Measurements from ENCODE around the gene LDAH. TPM values are rescaled to one million over a fixed set of nuclear protein-coding genes. Genes with fewer than 3 reads are reported as not detected.
"Not testable (repeated sequence)": the region's sequence is repeated elsewhere in the genome, so short reads cannot be mapped to it uniquely, and the experiment has no call there.

LDAH gene
- total RNA-seq, 1 experiment from 2014 or later: 42.4 TPM

- no peak for DNase-seq (ENCODE audit: low read depth, low spot score)
- in situ Hi-C loops (cut with HindIII; ENCODE audit: low pct_unique_long_range_greater_than_20kb, low sequenced_read_pairs): no loop called here
Observed at GRCh38 chr2:20803226-20803682, 19.6 kb downstream of the LDAH start.

- no peak for DNase-seq (ENCODE audit: low read depth, low spot score)
- in situ Hi-C loops (cut with HindIII; ENCODE audit: low pct_unique_long_range_greater_than_20kb, low sequenced_read_pairs): no loop called here
Observed at GRCh38 chr2:20797096-20797495, 25.8 kb downstream of the LDAH start.

- no peak for DNase-seq (ENCODE audit: low read depth, low spot score)
- in situ Hi-C loops (cut with HindIII; ENCODE audit: low pct_unique_long_range_greater_than_20kb, low sequenced_read_pairs): no loop called here
Observed at GRCh38 chr2:20796374-20796791, 26.5 kb downstream of the LDAH start.

GRCh38 chr2:20793944-20794343 lies 29.0 kb downstream of the LDAH start:
- in situ Hi-C loops (cut with HindIII; ENCODE audit: low pct_unique_long_range_greater_than_20kb, low sequenced_read_pairs): not testable (repeated sequence)

GRCh38 chr2:20781656-20782265 lies 41.1 kb downstream of the LDAH start:
- in situ Hi-C loops (cut with HindIII; ENCODE audit: low pct_unique_long_range_greater_than_20kb, low sequenced_read_pairs): no loop called here
- peak; percentile 62 for DNase-seq (ENCODE audit: low read depth, low spot score)

More at GRCh38 chr2:20793944-20794343, 29.0 kb downstream of the LDAH start:
- not testable (repeated sequence) for DNase-seq (ENCODE audit: low read depth, low spot score)

- no peak for DNase-seq (ENCODE audit: low read depth, low spot score)
- in situ Hi-C loops (cut with HindIII; ENCODE audit: low pct_unique_long_range_greater_than_20kb, low sequenced_read_pairs): no loop called here
Observed at GRCh38 chr2:20771299-20771698, 51.6 kb downstream of the LDAH start.

- in situ Hi-C loops (cut with HindIII; ENCODE audit: low pct_unique_long_range_greater_than_20kb, low sequenced_read_pairs): no loop called here
- DNase-seq (ENCODE audit: low read depth, low spot score): no peak
Observed at GRCh38 chr2:20766798-20767644, 55.9 kb downstream of the LDAH start.

- in situ Hi-C loops (cut with HindIII; ENCODE audit: low pct_unique_long_range_greater_than_20kb, low sequenced_read_pairs): no loop called here
- no peak for DNase-seq (ENCODE audit: low read depth, low spot score)
Observed at GRCh38 chr2:20766213-20766612, 56.7 kb downstream of the LDAH start.

GRCh38 chr2:20762945-20763683 lies 59.8 kb downstream of the LDAH start:
- no peak for DNase-seq (ENCODE audit: low read depth, low spot score)
- in situ Hi-C loops (cut with HindIII; ENCODE audit: low pct_unique_long_range_greater_than_20kb, low sequenced_read_pairs): no loop called here

- DNase-seq (ENCODE audit: low read depth, low spot score): no peak
- in situ Hi-C loops (cut with HindIII; ENCODE audit: low pct_unique_long_range_greater_than_20kb, low sequenced_read_pairs): no loop called here
Observed at GRCh38 chr2:20759487-20759886, 63.4 kb downstream of the LDAH start.

GRCh38 chr2:20758997-20759396 lies 63.9 kb downstream of the LDAH start:
- DNase-seq (ENCODE audit: low read depth, low spot score): no peak
- in situ Hi-C loops (cut with HindIII; ENCODE audit: low pct_unique_long_range_greater_than_20kb, low sequenced_read_pairs): no loop called here

- no peak for DNase-seq (ENCODE audit: low read depth, low spot score)
- in situ Hi-C loops (cut with HindIII; ENCODE audit: low pct_unique_long_range_greater_than_20kb, low sequenced_read_pairs): no loop called here
Observed at GRCh38 chr2:20757405-20758090, 65.4 kb downstream of the LDAH start.

- peak; percentile 29 for DNase-seq (ENCODE audit: low read depth, low spot score)
- in situ Hi-C loops (cut with HindIII; ENCODE audit: low pct_unique_long_range_greater_than_20kb, low sequenced_read_pairs): no loop called here
Observed at GRCh38 chr2:20755132-20755800, 67.6 kb downstream of the LDAH start.

GRCh38 chr2:20752293-20752692 lies 70.6 kb downstream of the LDAH start:
- no peak for DNase-seq (ENCODE audit: low read depth, low spot score)
- in situ Hi-C loops (cut with HindIII; ENCODE audit: low pct_unique_long_range_greater_than_20kb, low sequenced_read_pairs): no loop called here

- in situ Hi-C loops (cut with HindIII; ENCODE audit: low pct_unique_long_range_greater_than_20kb, low sequenced_read_pairs): no loop called here
- no peak for DNase-seq (ENCODE audit: low read depth, low spot score)
Observed at GRCh38 chr2:20747317-20747716, 75.6 kb downstream of the LDAH start.

- in situ Hi-C loops (cut with HindIII; ENCODE audit: low pct_unique_long_range_greater_than_20kb, low sequenced_read_pairs): no loop called here
- DNase-seq (ENCODE audit: low read depth, low spot score): no peak
Observed at GRCh38 chr2:20745924-20746555, 76.9 kb downstream of the LDAH start.

Measured in SK-MEL-5 (cell line).